HepG2 (cell line): Measurements from ENCODE around the gene FLACC1. TPM values are rescaled to one million over a fixed set of nuclear protein-coding genes. Genes with fewer than 3 reads are reported as not detected.

ENCODE experiments used
- ATAC-seq: fragments of 200-7000 bp; cut with Tn5 transposase; 3 replicates; pipeline ENCODE4 v1.9.1; 2020; ENCODE audit warnings: mild to moderate bottlenecking, moderate library complexity
- BruUV-seq: library from RNA; stranded (reverse); fragments of 400-500 nt; replicated peaks from 2 replicates; lab custom pipeline; 2021; lab: Mats Ljungman, UMichigan
- CTCF ChIA-PET: fragments of 300-600 bp; formaldehyde crosslinking; extraction: SDS; loops from one replicate; lab custom pipeline; 2021; ENCODE audit warnings: low total read pairs, inconsistent platforms, low intra/inter-chr PET ratio; lab: Yijun Ruan, JAX
- POLR2A ChIA-PET: fragments of 350-600 bp; sonication (Branson Sonifier 250); formaldehyde crosslinking; loops from one replicate; lab custom pipeline; 2020; ENCODE audit warnings: antibody characterized with exemption, inconsistent platforms; lab: Yijun Ruan, JAX
- DNase-seq: peaks from one replicate; pipeline ENCODE4 v3.0.0-alpha.2; 2015; ENCODE audit warnings: low spot score
- FAIRE-seq: peaks from 3 replicates; lab custom pipeline; 2011; peaks lifted over from hg19 to GRCh38; lab: Jason Lieb, UNC
- H2AFZ ChIP-seq: one replicate; pipeline ENCODE4 v1.6.1; 2011; ENCODE audit warnings: low read length, inconsistent platforms
- H3K27ac ChIP-seq: fragments of 300-600 bp; 3 replicates; pipeline ENCODE4 v1.8.0; 2011; ENCODE audit warnings: mixed run types, mild to moderate bottlenecking, mixed read lengths, low read length, inconsistent platforms; ENCODE audit not compliant: insufficient read depth; ENCODE audit errors: extremely low read length
- H3K27me3 ChIP-seq, 2 experiments: fragments of 200-600 bp in 1 of 2; 2 replicates in 1 of 2; 3 replicates in 1 of 2; pipeline versions ENCODE4 v1.6.0 to v1.8.0; 2011; ENCODE audit warnings: low read length in 2 of 2, mild to moderate bottlenecking in 2 of 2, moderate library complexity in 2 of 2, inconsistent platforms in 1 of 2; ENCODE audit not compliant: insufficient read depth in 2 of 2, control insufficient read depth in 1 of 2
- H3K36me3 ChIP-seq, 2 experiments: fragments of 200-600 bp in 1 of 2; replicated peaks in 1 of 2; 2 replicates in 1 of 2; 3 replicates in 1 of 2; pipeline versions ENCODE4 v1.5.1 to v1.8.0; 2011; ENCODE audit warnings: low read length in 2 of 2, inconsistent platforms in 1 of 2; ENCODE audit not compliant: insufficient read depth in 2 of 2, control insufficient read depth in 1 of 2
- H3K4me1 ChIP-seq: 2 replicates; pipeline ENCODE4 v1.5.1; 2012; ENCODE audit warnings: low read length, inconsistent platforms; ENCODE audit not compliant: insufficient read depth
- H3K4me2 ChIP-seq: 2 replicates; pipeline ENCODE4 v1.6.0; 2011; ENCODE audit warnings: low read depth, low read length, inconsistent platforms
- H3K4me3 ChIP-seq, 3 experiments: fragments of 200-600 bp in 1 of 3; sonication (generic), shearing (Covaris generic) in 1 of 3; replicated peaks in 1 of 3; 2 replicates each; pipeline ENCODE4 v1.5.1; 2011 to 2016; ENCODE audit warnings: low read length in 3 of 3, inconsistent platforms in 2 of 3, low read depth in 2 of 3, mild to moderate bottlenecking in 2 of 3, control low read depth in 1 of 3, mixed read lengths in 1 of 3; ENCODE audit not compliant: insufficient read depth in 1 of 3
- H3K79me2 ChIP-seq: one replicate; pipeline ENCODE4 v1.6.1; 2011; ENCODE audit warnings: low read length, inconsistent platforms; ENCODE audit not compliant: insufficient read depth
- H3K9ac ChIP-seq: 2 replicates; pipeline ENCODE4 v1.6.0; 2011; ENCODE audit warnings: mild to moderate bottlenecking, low read depth, low read length, inconsistent platforms; ENCODE audit not compliant: insufficient read depth
- H3K9me3 ChIP-seq: 2 replicates; pipeline ENCODE4 v1.5.1; 2012; ENCODE audit warnings: mild to moderate bottlenecking, low read length
- H4K20me1 ChIP-seq: 2 replicates; pipeline ENCODE4 v1.6.0; 2011; ENCODE audit warnings: inconsistent platforms, mild to moderate bottlenecking, low read length, moderate library complexity; ENCODE audit not compliant: insufficient read depth
- EHMT2 ChIP-seq: fragments of 200-600 bp; sonication (generic); IDR thresholded peaks from 2 replicates; pipeline ENCODE4 v1.7.0; 2017; ENCODE audit warnings: antibody characterized with exemption, low read depth, low read length, borderline replicate concordance
- NFIB ChIP-seq: sonication (generic); formaldehyde crosslinking; IDR thresholded peaks from 2 replicates; pipeline ENCODE4 v1.9.0; 2021; ENCODE audit warnings: missing genetic modification reagents, mild to moderate bottlenecking, borderline replicate concordance
- NKX3-1 ChIP-seq: sonication (generic); formaldehyde crosslinking; IDR thresholded peaks from 2 replicates; pipeline ENCODE4 v1.5.0; 2020; ENCODE audit warnings: missing genetic modification reagents
- PBX2 ChIP-seq: IDR thresholded peaks from 2 replicates; pipeline ENCODE4 v1.6.1; 2016; ENCODE audit warnings: control low read depth
- PHF5A ChIP-seq: IDR thresholded peaks from one replicate; pipeline ENCODE4 v1.6.1; 2018; ENCODE audit warnings: low read depth, missing genetic modification reagents; ENCODE audit not compliant: unreplicated experiment
- SAP130 ChIP-seq: IDR thresholded peaks from 2 replicates; pipeline ENCODE4 v1.6.1; 2016; ENCODE audit warnings: low read depth
- SIN3B ChIP-seq: fragments of 150-350 bp; IDR thresholded peaks from 2 replicates; pipeline ENCODE4 v1.6.1; 2014; ENCODE audit warnings: low read length
- STAG1 ChIP-seq: sonication (generic); formaldehyde crosslinking; IDR thresholded peaks from 2 replicates; pipeline ENCODE4 v1.4.0; 2020; ENCODE audit warnings: missing genetic modification reagents
- ZNF607 ChIP-seq: sonication (generic); formaldehyde crosslinking; IDR thresholded peaks from 2 replicates; pipeline ENCODE4 v1.5.1; 2020; ENCODE audit warnings: missing genetic modification reagents, mild to moderate bottlenecking, borderline replicate concordance
- ZSCAN20 ChIP-seq: sonication (generic); formaldehyde crosslinking; IDR thresholded peaks from 2 replicates; pipeline ENCODE4 v1.4.0; 2020; ENCODE audit warnings: missing genetic modification reagents, mild to moderate bottlenecking, borderline replicate concordance
- WGBS: methylation state at CpG from one replicate; pipeline ENCODE4 v1.1.6; 2017; ENCODE audit warnings: low lambda C conversion rate; 5-methylcytosine and 5-hydroxymethylcytosine counted together
- in situ Hi-C: cut with HindIII; loops from 2 replicates; pipeline ENCODE4 v1.10.0; 2017; ENCODE audit warnings: low pct_unique_long_range_greater_than_20kb; ENCODE audit not compliant: extremely low pct_ligation_motif_present
- intact Hi-C: fragments of 100-400 bp; cut with micrococcal nuclease; formaldehyde crosslinking; loops from one replicate; pipeline ENCODE4 v1.10.0; 2022; ENCODE audit not compliant: unreplicated experiment
- polyA plus RNA-seq, 8 experiments: library from polyadenylated mRNA; depleted of rRNA in 3 of 8; stranded (reverse) in 7 of 8; unstranded in 1 of 8; fragments of >200 nt; fragmentation: Illumina TruSeq in 4 of 8; extraction: Trizol in 4 of 8; gene quantifications; 2 replicates each; pipeline versions ENCODE4 v1.2.1 to v1.2.3, GENCODE V29; 2011 to 2016; ENCODE audit warnings: low read depth in 4 of 8, missing spikeins in 1 of 8, mixed read lengths in 1 of 8; ENCODE audit not compliant: insufficient read depth in 1 of 8
- total RNA-seq, 5 experiments: library from RNA; depleted of rRNA; stranded (reverse); fragments of >200 nt; fragmentation: Illumina TruSeq; extraction: Trizol; gene quantifications; 2 replicates each; pipeline ENCODE4 v1.2.3, GENCODE V29; 2016; ENCODE audit warnings: low read depth in 1 of 5

FLACC1 gene
- total and polyA plus RNA-seq, 2 of the 13 experiments (the other 11 are each of a cell fraction or from before 2014, with no cell fraction given) = 0.35 to 0.59 TPM

GRCh38 chr2:201254081-201254730 is 102.9 kb downstream of the FLACC1 start:
- intact Hi-C loops (no loop called here), in situ Hi-C loops (no loop called here)
- WGBS = 81% methylated on average over 5 of the region's 5 CpGs
- no peaks in the 10 kb centered on the region for H3K27me3 ChIP-seq
- ATAC-seq (peak; percentile 49), FAIRE-seq (peak; percentile 12), DNase-seq (peak; percentile 63)
- no peak overlapping the region for H2AFZ ChIP-seq
- no peak for TF ChIP-seq SIN3B
- TF ChIP-seq EHMT2 = no peak
- peak; percentile 47; the same call in 1 of the 2 replicates for TF ChIP-seq SAP130
- no peak for TF ChIP-seq STAG1 (CRISPR knock-in tag)
- TF ChIP-seq PHF5A (CRISPR knock-in tag) = no peak
- TF ChIP-seq ZSCAN20 (CRISPR knock-in tag) = no peak
- no peak for TF ChIP-seq ZNF607
- no peak for TF ChIP-seq NKX3-1
- TF ChIP-seq PBX2 = peak; percentile 61; the same call in 1 of the 2 replicates
- TF ChIP-seq NFIB = no peak
- no peaks in the 10 kb centered on the region for H3K9me3 ChIP-seq
- H3K4me1 ChIP-seq = peaks cover 34% of the 10 kb centered on the region
- no peak overlapping the region for H3K27ac ChIP-seq
- no peaks in the 10 kb centered on the region for H4K20me1 ChIP-seq
- H3K79me2 ChIP-seq = peaks cover 10% of the 10 kb centered on the region
- no peak overlapping the region; the same call in 1 of the 2 replicates for H3K4me2 ChIP-seq
- POLR2A ChIA-PET = interaction anchor here (0.8 to 3.2 kb wide), 3 partner anchors 10 to 198 kb away, joined by 3 to 19 read pairs (median 3); no protein-coding TSS in a partner anchor
- CTCF ChIA-PET = no interaction called here
- H3K36me3 ChIP-seq = no peaks in the 10 kb centered on the region
- no TSS peak for BruUV-seq
- no peak overlapping the region for H3K9ac ChIP-seq
- H3K4me3 ChIP-seq = no peak overlapping the region
